HepG2 (cell line): ENCODE data around the gene STK38L. TPM values are rescaled to one million over a fixed set of nuclear protein-coding genes. Genes with fewer than 3 reads are reported as not detected.

Experiments
- ATAC-seq: fragments of 200-7000 bp; cut with Tn5 transposase; 3 replicates; pipeline ENCODE4 v1.9.1; 2020; ENCODE audit warnings: mild to moderate bottlenecking, moderate library complexity
- BruUV-seq: library from RNA; stranded (reverse); fragments of 400-500 nt; replicated peaks from 2 replicates; lab custom pipeline; 2021; lab: Mats Ljungman, UMichigan
- CTCF ChIA-PET: fragments of 300-600 bp; formaldehyde crosslinking; extraction: SDS; loops from one replicate; lab custom pipeline; 2021; ENCODE audit warnings: low total read pairs, inconsistent platforms, low intra/inter-chr PET ratio; lab: Yijun Ruan, JAX
- POLR2A ChIA-PET: fragments of 350-600 bp; sonication (Branson Sonifier 250); formaldehyde crosslinking; loops from one replicate; lab custom pipeline; 2020; ENCODE audit warnings: antibody characterized with exemption, inconsistent platforms; lab: Yijun Ruan, JAX
- DNase-seq: peaks from one replicate; pipeline ENCODE4 v3.0.0-alpha.2; 2015; ENCODE audit warnings: low spot score
- FAIRE-seq: peaks from 3 replicates; lab custom pipeline; 2011; peaks lifted over from hg19 to GRCh38; lab: Jason Lieb, UNC
- H2AFZ ChIP-seq: one replicate; pipeline ENCODE4 v1.6.1; 2011; ENCODE audit warnings: low read length, inconsistent platforms
- H3K27ac ChIP-seq: fragments of 300-600 bp; 3 replicates; pipeline ENCODE4 v1.8.0; 2011; ENCODE audit warnings: mixed run types, mild to moderate bottlenecking, mixed read lengths, low read length, inconsistent platforms; ENCODE audit not compliant: insufficient read depth; ENCODE audit errors: extremely low read length
- H3K27me3 ChIP-seq, 2 experiments: fragments of 200-600 bp in 1 of 2; 2 replicates in 1 of 2; 3 replicates in 1 of 2; pipeline versions ENCODE4 v1.6.0 to v1.8.0; 2011; ENCODE audit warnings: low read length in 2 of 2, mild to moderate bottlenecking in 2 of 2, moderate library complexity in 2 of 2, inconsistent platforms in 1 of 2; ENCODE audit not compliant: insufficient read depth in 2 of 2, control insufficient read depth in 1 of 2
- H3K36me3 ChIP-seq, 2 experiments: fragments of 200-600 bp in 1 of 2; replicated peaks in 1 of 2; 2 replicates in 1 of 2; 3 replicates in 1 of 2; pipeline versions ENCODE4 v1.5.1 to v1.8.0; 2011; ENCODE audit warnings: low read length in 2 of 2, inconsistent platforms in 1 of 2; ENCODE audit not compliant: insufficient read depth in 2 of 2, control insufficient read depth in 1 of 2
- H3K4me1 ChIP-seq: 2 replicates; pipeline ENCODE4 v1.5.1; 2012; ENCODE audit warnings: low read length, inconsistent platforms; ENCODE audit not compliant: insufficient read depth
- H3K4me2 ChIP-seq: 2 replicates; pipeline ENCODE4 v1.6.0; 2011; ENCODE audit warnings: low read depth, low read length, inconsistent platforms
- H3K4me3 ChIP-seq, 3 experiments: fragments of 200-600 bp in 1 of 3; sonication (generic), shearing (Covaris generic) in 1 of 3; replicated peaks in 1 of 3; 2 replicates each; pipeline ENCODE4 v1.5.1; 2011 to 2016; ENCODE audit warnings: low read length in 3 of 3, inconsistent platforms in 2 of 3, low read depth in 2 of 3, mild to moderate bottlenecking in 2 of 3, control low read depth in 1 of 3, mixed read lengths in 1 of 3; ENCODE audit not compliant: insufficient read depth in 1 of 3
- H3K79me2 ChIP-seq: one replicate; pipeline ENCODE4 v1.6.1; 2011; ENCODE audit warnings: low read length, inconsistent platforms; ENCODE audit not compliant: insufficient read depth
- H3K9ac ChIP-seq: 2 replicates; pipeline ENCODE4 v1.6.0; 2011; ENCODE audit warnings: mild to moderate bottlenecking, low read depth, low read length, inconsistent platforms; ENCODE audit not compliant: insufficient read depth
- H3K9me3 ChIP-seq: 2 replicates; pipeline ENCODE4 v1.5.1; 2012; ENCODE audit warnings: mild to moderate bottlenecking, low read length
- H4K20me1 ChIP-seq: 2 replicates; pipeline ENCODE4 v1.6.0; 2011; ENCODE audit warnings: inconsistent platforms, mild to moderate bottlenecking, low read length, moderate library complexity; ENCODE audit not compliant: insufficient read depth
- CHD2 ChIP-seq: IDR thresholded peaks from 2 replicates; pipeline ENCODE4 v1.6.1; 2011; ENCODE audit warnings: low read depth, low read length, improper control_type of control experiment
- FOXA3 ChIP-seq: IDR thresholded peaks from 2 replicates; pipeline ENCODE4 v1.6.1; 2016; ENCODE audit warnings: missing genetic modification reagents, missing compliant biosample characterization
- REL ChIP-seq: sonication (generic); formaldehyde crosslinking; conservative IDR thresholded peaks from 2 replicates; pipeline ENCODE4 v1.8.0; 2022; ENCODE audit warnings: mild to moderate bottlenecking, missing genetic modification reagents, moderate library complexity
- SNRNP70 ChIP-seq: fragments of 200-400 bp; formaldehyde crosslinking; IDR thresholded peaks from 2 replicates; pipeline ENCODE4 v1.6.1; 2017; ENCODE audit warnings: mild to moderate bottlenecking, low read depth, low read length, moderate library complexity
- TOE1 ChIP-seq: sonication (generic); formaldehyde crosslinking; IDR thresholded peaks from 2 replicates; pipeline ENCODE4 v1.4.0; 2020; ENCODE audit warnings: mild to moderate bottlenecking, missing genetic modification reagents
- ZKSCAN1 ChIP-seq: fragments of 150-350 bp; IDR thresholded peaks from 2 replicates; pipeline ENCODE4 v1.6.1; 2014; ENCODE audit warnings: low read length
- ZNF557 ChIP-seq: sonication (generic); formaldehyde crosslinking; IDR thresholded peaks from 2 replicates; pipeline ENCODE4 v1.4.0; 2020; ENCODE audit warnings: missing genetic modification reagents
- ZNF569 ChIP-seq: sonication (generic); formaldehyde crosslinking; IDR thresholded peaks from 2 replicates; pipeline ENCODE4 v1.5.0; 2020; ENCODE audit warnings: mild to moderate bottlenecking, missing genetic modification reagents, moderate library complexity, borderline replicate concordance
- ZNF609 ChIP-seq: sonication (generic); formaldehyde crosslinking; IDR thresholded peaks from 2 replicates; pipeline ENCODE4 v1.4.0; 2020; ENCODE audit warnings: mild to moderate bottlenecking, missing genetic modification reagents, borderline replicate concordance
- ZNF644 ChIP-seq: IDR thresholded peaks from 2 replicates; pipeline ENCODE4 v1.6.1; 2016; ENCODE audit warnings: low read depth
- WGBS: methylation state at CpG from one replicate; pipeline ENCODE4 v1.1.6; 2017; ENCODE audit warnings: low lambda C conversion rate; 5-methylcytosine and 5-hydroxymethylcytosine counted together
- in situ Hi-C: cut with HindIII; loops from 2 replicates; pipeline ENCODE4 v1.10.0; 2017; ENCODE audit warnings: low pct_unique_long_range_greater_than_20kb; ENCODE audit not compliant: extremely low pct_ligation_motif_present
- intact Hi-C: fragments of 100-400 bp; cut with micrococcal nuclease; formaldehyde crosslinking; loops from one replicate; pipeline ENCODE4 v1.10.0; 2022; ENCODE audit not compliant: unreplicated experiment
- polyA plus RNA-seq, 8 experiments: library from polyadenylated mRNA; depleted of rRNA in 3 of 8; stranded (reverse) in 7 of 8; unstranded in 1 of 8; fragments of >200 nt; fragmentation: Illumina TruSeq in 4 of 8; extraction: Trizol in 4 of 8; gene quantifications; 2 replicates each; pipeline versions ENCODE4 v1.2.1 to v1.2.3, GENCODE V29; 2011 to 2016; ENCODE audit warnings: low read depth in 4 of 8, missing spikeins in 1 of 8, mixed read lengths in 1 of 8; ENCODE audit not compliant: insufficient read depth in 1 of 8
- total RNA-seq, 5 experiments: library from RNA; depleted of rRNA; stranded (reverse); fragments of >200 nt; fragmentation: Illumina TruSeq; extraction: Trizol; gene quantifications; 2 replicates each; pipeline ENCODE4 v1.2.3, GENCODE V29; 2016; ENCODE audit warnings: low read depth in 1 of 5

The STK38L gene
- total and polyA plus RNA-seq, 2 of the 13 experiments (the other 11 are each of a cell fraction or from before 2014, with no cell fraction given): 6.1 to 26.4 TPM

- intact Hi-C loops (loop anchor here (5.0 kb wide), 1 partner anchor 78 kb away; no protein-coding TSS in a partner anchor), in situ Hi-C loops (loop anchor here (10.0 kb wide), 1 partner anchor 275 kb away; no protein-coding TSS in a partner anchor)
- CTCF ChIA-PET: no interaction called here
These were observed 65.9 kb downstream of the STK38L start for GRCh38 chr12:27309995-27310315.

More at GRCh38 chr12:27309995-27310315, 65.9 kb downstream of the STK38L start:
- Histone ChIP-seq H3K27me3 (no peaks in the 10 kb centered on the region; a peak in 1 of 5 replicates), H2AFZ (no peak overlapping the region), H4K20me1 (no peaks in the 10 kb centered on the region)
- TF ChIP-seq TOE1 (CRISPR knock-in tag) (no peak), ZKSCAN1 (no peak), ZNF644 (no peak), ZNF557 (CRISPR knock-in tag) (no peak), FOXA3 (CRISPR knock-in tag) (no peak), SNRNP70 (no peak), ZNF569 (CRISPR knock-in tag) (no peak), ZNF609 (CRISPR knock-in tag) (no peak), CHD2 (no peak), REL (CRISPR knock-in tag) (no peak)
- TF ChIP-seq, all 625 proteins: peak for 0
- FAIRE-seq (no peak), DNase-seq (no peak), ATAC-seq (no peak)
- 100% methylated on average over 1 of the region's 1 CpG for WGBS
- BruUV-seq: no TSS peak
- H3K4me2 ChIP-seq: no peak overlapping the region
- no peak overlapping the region for H3K9ac ChIP-seq
- no peaks in the 10 kb centered on the region for H3K4me1 ChIP-seq
- no peak overlapping the region for H3K27ac ChIP-seq
- no peaks in the 10 kb centered on the region for H3K79me2 ChIP-seq
- no peaks in the 10 kb centered on the region for H3K9me3 ChIP-seq
- POLR2A ChIA-PET: no interaction called here
- H3K4me3 ChIP-seq: no peak overlapping the region
- peaks cover 1 to 15% of the 10 kb centered on the region in 2 experiments; a peak in 3 of 5 replicates for H3K36me3 ChIP-seq
